Measurements from ENCODE around the gene MCF2L. TPM values are rescaled to one million over a fixed set of nuclear protein-coding genes. Genes with fewer than 3 reads are reported as not detected.
"Not testable (repeated sequence)": the region's sequence is repeated elsewhere in the genome, so short reads cannot be mapped to it uniquely, and the experiment has no call there.

Gene MCF2L
- polyA plus RNA-seq, 3 donors: 18.0 to 77.6 (median 53.4) TPM

DNA sequence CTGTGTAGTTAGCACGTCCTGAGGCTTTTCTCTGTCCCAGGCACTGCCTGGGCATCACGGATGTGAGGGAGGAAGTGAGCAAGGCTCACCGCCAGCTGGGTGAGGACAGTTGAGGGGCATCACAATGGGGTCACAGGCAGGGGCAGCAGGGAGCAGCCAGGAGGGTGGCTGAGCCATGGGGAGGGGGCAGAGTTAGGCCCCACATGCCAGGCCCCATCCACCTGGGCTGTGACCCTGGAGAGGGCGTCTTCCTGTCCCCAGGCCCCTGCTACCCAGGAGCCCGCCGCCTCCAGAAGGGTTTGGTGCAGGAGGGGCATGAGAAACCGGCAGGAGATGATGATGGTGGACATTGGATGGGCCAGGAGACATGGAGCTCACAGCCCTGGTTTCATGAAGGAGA lies 79.8 kb downstream of the MCF2L start:
- WGBS, 3 donors: 62 to 67% (median 63%) methylated on average over 7 of the region's 7 CpGs
- H3K27ac ChIP-seq (ENCODE audit: low read depth, low read length): no peak overlapping the region

GRCh38 chr13:113049521-113049941 lies 80.5 kb downstream of the MCF2L start:
- 74 to 81% (median 81%) methylated on average over 13 of the region's 13 CpGs for WGBS, 3 donors
- H3K27ac ChIP-seq (ENCODE audit: low read depth, low read length): no peak overlapping the region

DNA sequence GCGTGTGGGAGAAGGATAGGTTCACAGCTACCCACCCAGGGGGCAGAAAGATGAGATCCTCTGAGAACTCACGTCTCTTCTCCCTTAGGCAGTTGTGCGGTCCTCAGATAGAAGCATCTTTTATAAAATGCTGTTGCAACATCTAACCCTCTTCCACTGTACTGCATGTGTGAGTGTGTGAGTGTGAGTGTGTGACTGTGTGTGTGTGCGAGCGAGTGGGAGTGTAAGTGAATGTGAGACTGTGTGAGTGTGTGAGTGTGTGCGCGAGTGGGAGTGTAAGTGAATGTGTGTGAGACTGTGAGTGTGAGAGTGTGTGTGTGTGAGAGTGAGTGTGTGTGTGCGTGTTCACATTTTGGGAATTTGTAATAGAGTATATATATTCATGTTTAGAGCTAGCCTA lies 81.0 kb downstream of the MCF2L start:
- 59 to 75% (median 72%) methylated on average over 8 of the region's 8 CpGs for WGBS, 3 donors

DNA sequence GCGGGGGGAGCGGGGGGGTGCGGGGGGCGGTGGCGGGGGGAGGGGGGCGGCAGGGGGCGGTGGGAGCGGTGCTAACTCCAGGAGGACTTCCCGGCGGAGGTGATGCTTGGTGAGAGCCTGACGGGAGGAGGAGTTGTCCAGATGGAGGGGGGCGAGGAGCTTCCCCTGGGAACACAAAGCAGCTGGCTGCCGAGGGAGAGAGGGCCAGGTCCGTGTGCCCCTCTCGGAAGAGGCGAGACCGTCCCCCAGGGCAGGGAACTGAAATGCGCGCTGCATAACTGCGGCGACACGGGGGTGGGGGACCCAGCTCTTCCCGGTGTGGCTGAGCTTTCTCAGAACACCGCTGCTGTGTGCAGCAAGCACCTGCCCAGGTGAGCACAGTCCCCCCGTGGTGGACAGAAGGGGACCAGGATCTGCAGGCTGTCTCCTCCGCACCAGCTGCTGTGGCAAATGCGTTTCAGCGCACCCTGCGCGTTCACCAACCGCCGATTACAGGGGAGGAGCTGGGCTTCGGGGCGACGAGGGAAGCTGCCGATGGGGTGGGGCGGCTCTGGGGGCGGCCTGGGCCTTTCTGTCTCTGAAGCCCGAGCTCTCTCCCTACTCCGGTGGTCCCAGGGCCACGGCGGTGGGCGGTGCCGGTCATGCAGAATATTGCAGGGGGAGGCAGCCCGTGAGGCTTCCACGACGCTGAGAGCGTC lies 81.9 kb downstream of the MCF2L start:
- no peak overlapping the region for H3K27ac ChIP-seq (ENCODE audit: low read depth, low read length)
- WGBS, 3 donors: 61 to 73% (median 68%) methylated on average over 42 to 44 of the region's 48 CpGs

More for the DNA sequence above, 81.0 kb downstream of the MCF2L start:
- no peak overlapping the region for H3K27ac ChIP-seq (ENCODE audit: low read depth, low read length)

DNA sequence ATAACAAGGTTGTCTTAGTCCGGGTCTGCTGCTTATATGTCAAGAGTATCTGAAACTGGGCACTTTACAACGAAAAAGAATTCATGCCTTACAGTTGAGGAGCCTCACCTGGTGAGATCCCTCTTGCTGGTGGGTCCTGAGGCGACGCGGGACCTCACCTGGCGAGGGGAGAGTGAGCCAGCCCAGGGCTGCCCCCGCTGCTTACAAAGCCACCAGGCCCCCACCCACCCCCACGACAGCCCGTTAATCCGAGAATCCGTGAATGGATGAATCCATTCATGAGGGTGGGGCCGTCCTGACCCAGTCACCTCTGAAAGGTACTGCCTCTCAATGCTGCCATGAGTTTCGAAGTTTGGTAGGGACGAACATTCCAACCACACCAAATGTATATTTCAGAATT lies 82.6 kb downstream of the MCF2L start:
- 85 to 96% (median 89%) methylated on average over 14 of the region's 14 CpGs for WGBS, 3 donors
- H3K27ac ChIP-seq (ENCODE audit: low read depth, low read length): no peak overlapping the region

DNA sequence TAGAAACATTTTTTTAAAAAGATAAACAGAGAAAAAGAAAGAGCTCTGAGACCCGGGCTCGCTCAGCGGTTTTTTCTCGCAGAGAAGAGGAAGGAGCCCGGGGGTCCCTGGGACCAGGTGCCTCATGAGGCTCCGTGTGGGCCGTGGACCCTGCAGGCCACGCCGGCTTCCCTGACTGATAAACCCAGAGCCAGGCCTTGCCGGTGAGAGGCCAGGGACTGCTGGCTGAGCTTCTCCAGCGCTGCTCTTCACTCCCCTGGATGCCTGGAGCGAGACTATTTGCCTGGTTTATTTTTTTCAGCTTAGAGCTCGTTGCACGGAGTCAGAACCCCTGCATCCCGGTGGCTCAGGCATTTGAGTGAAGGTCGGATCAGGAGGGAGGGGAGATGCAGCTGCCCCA lies 83.2 kb downstream of the MCF2L start:
- 76 to 87% (median 83%) methylated on average over 16 of the region's 16 CpGs for WGBS, 3 donors
- H3K27ac ChIP-seq (ENCODE audit: low read depth, low read length): no peak overlapping the region

- 82 to 91% (median 83%) methylated on average over 13 of the region's 13 CpGs for WGBS, 3 donors
- H3K27ac ChIP-seq (ENCODE audit: low read depth, low read length): no peak overlapping the region
Observed at GRCh38 chr13:113052971-113053370, 84.0 kb downstream of the MCF2L start.

DNA sequence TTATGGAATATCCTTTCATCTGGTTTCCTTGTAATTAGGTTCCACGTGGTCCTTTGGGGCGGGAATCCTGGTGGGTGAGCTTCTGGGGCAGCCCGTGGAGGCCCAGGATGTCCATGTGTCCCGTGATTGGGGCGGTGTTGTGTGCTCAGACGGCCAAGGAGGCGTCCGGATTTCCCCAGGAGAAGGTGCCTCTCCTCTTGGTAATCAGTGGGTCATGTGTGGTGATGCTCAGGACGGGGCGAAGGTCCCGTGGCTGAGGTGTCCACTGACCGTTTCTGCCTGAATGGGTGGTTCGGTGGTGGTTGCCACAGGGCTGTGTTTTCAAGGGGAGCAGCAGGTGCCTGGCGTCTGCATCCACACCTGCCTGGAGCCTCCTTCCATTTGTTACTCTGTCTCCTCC lies 84.4 kb downstream of the MCF2L start:
- WGBS, 3 donors: 88 to 91% (median 89%) methylated on average over 14 of the region's 14 CpGs

DNA sequence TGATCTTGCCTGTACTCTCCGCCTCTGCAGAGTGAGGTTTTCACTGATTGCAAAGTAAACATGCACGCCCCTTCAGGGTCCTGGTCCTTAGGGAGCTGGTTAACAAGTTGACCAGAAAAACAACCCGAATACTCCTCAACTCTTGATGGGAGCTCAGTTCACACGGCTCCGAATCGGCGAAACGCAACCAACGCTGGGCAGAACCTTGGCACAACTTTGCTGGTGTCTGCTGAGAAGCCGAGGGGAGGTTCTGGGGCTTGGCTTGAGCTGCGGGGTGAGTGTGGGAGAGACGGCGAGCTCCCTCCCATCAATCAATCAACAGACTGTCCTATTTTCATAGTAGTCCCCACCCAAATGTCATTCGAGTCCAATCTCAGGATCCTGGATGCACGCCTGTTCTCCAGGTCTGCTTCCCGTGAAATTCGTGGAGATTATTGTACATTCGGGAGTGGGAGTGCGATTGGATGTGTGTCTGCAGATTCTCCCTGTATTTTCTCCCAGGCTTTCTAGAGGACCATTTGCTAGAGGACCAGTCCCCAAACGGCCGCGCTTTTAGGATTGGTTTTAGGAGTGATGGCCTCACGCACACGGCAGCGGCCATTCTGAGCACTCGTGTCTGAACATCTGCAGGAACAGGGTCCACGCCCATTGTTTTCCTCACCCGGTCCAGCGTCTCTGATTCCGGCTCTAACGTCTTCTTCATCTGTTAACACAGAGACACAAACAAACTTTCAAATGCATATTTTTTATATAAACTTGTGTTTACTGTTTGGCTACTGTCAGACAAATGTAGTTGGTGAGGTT lies 85.0 kb downstream of the MCF2L start:
- no peak overlapping the region for H3K27ac ChIP-seq (ENCODE audit: low read depth, low read length)
- 77 to 87% (median 79%) methylated on average over 31 of the region's 31 CpGs for WGBS, 3 donors

More for the DNA sequence above, 84.4 kb downstream of the MCF2L start:
- H3K27ac ChIP-seq (ENCODE audit: low read depth, low read length): no peak overlapping the region

DNA sequence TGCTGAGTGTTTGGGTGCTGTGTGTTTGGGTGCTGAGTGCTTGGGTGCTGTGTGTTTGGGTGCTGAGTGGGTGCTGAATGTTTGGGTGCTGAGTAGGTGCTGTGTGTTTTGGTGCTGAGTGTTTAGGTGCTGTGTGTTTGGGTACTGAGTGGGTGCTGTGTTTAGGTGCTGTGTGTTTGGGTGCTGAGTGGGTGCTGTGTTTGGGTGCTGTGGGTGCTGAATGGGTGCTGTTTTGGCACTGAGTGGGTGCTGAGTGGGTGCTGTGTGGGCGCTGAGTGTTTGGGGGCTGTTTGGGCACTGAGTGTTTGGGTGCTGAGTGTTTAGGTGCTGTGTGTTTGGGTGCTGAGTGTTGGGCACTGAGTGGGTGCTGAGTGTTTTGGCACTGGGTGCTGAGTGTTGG lies 88.1 kb downstream of the MCF2L start:
- WGBS, 3 donors: 92 to 100% (median 94%) methylated on average over 1 of the region's 1 CpG
- no peak overlapping the region for H3K27ac ChIP-seq (ENCODE audit: low read depth, low read length)

DNA sequence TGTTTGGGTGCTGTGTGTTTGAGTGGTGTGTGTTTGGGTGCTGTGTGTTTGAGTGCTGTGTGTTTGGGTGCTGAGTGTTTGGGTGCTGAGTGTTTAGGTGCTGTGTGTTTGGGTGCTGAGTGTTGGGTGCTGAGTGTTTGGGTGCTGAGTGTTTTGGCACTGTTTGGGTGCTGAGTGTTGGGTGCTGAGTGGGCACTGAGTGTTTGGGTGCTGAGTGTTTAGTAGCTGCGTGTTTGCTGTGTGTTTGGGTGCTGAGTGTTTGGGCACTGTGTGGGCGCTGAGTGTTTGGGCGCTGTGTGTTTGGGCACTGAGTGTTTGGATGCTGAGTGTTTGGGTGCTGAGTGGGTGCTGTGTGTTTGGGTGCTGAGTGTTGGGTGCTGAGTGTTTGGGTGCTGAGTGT lies 88.5 kb downstream of the MCF2L start:
- 95 to 100% (median 98%) methylated on average over 3 of the region's 3 CpGs for WGBS, 3 donors

DNA sequence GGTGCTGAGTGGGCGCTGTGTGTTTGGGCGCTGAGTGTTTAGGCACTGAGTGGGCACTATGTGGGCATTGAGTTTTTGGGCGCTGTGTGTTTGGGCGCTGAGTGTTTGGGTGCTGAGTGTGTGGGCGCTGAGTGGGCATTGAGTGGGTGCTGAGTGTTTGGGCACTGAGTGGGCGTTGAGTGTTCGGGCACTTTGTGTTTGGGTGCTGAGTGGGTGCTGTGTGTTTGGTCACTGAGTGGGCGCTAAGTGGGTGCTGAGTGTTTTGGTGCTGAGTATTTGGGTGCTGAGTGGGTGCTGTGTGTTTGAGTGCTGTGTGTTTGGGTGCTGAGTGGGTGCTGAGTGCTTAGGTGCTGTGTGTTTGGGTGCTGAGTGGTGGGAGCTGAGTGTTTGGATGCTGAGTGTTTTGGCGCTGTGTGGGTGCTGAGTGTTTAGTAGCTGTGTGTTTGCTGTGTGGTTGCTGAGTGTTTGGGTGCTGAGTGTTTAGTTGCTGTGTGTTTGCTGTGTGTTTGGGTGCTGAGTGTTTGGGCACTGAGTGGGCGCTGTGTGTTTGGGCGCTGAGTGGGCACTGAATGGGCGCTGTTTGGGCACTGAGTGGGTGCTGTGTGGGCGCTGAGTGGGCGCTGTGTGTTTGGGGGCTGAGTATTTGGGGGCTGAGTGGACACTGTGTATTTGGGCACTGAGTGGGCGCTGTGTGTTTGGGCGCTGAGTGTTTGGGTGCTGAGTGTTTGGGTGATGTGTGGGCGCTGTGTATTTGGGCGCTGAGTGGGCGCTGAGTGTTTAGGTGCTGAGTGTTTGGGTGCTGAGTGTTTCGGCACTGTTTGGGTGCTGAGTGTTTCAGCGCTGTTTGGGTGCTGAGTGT lies 89.3 kb downstream of the MCF2L start:
- 93% methylated on average over 21 of the region's 21 CpGs for WGBS, 3 donors
- H3K27ac ChIP-seq (ENCODE audit: low read depth, low read length): no peak overlapping the region

More for the DNA sequence above, 88.5 kb downstream of the MCF2L start:
- H3K27ac ChIP-seq (ENCODE audit: low read depth, low read length): not testable (repeated sequence)

- 93 to 95% (median 94%) methylated on average over 22 of the region's 22 CpGs for WGBS, 3 donors
- H3K27ac ChIP-seq (ENCODE audit: low read depth, low read length): no peak overlapping the region
Observed at GRCh38 chr13:113058988-113059850, 90.2 kb downstream of the MCF2L start.

GRCh38 chr13:113059891-113060290 lies 90.9 kb downstream of the MCF2L start:
- H3K27ac ChIP-seq (ENCODE audit: low read depth, low read length): no peak overlapping the region
- WGBS, 3 donors: 78 to 82% (median 78%) methylated on average over 15 of the region's 15 CpGs

GRCh38 chr13:113060557-113061270 lies 91.7 kb downstream of the MCF2L start:
- H3K27ac ChIP-seq (ENCODE audit: low read depth, low read length): no peak overlapping the region
- 90 to 91% (median 90%) methylated on average over 34 of the region's 34 CpGs for WGBS, 3 donors

GRCh38 chr13:113061271-113061625 lies 92.2 kb downstream of the MCF2L start:
- H3K27ac ChIP-seq (ENCODE audit: low read depth, low read length): no peak overlapping the region
- WGBS, 3 donors: 93 to 96% (median 93%) methylated on average over 7 to 9 of the region's 9 CpGs

- 81 to 85% (median 85%) methylated on average over 14 of the region's 14 CpGs for WGBS, 3 donors
- H3K27ac ChIP-seq (ENCODE audit: low read depth, low read length): no peak overlapping the region
Observed at GRCh38 chr13:113061796-113062425, 92.9 kb downstream of the MCF2L start.
